ENCODE measurements around the gene GRK5. TPM values are rescaled to one million over a fixed set of nuclear protein-coding genes. Genes with fewer than 3 reads are reported as not detected.

The GRK5 gene
- total RNA-seq, 6 experiments from 2014 or later = 5.9 to 11.5 (median 7.9) TPM

- DNase-seq (peak in 2 of 3 donors; percentile 49 to 69), ATAC-seq (peak; percentile 96 to 97 (median 96))
- no peaks in the 10 kb centered on the region for H3K27me3 ChIP-seq
- H3K36me3 ChIP-seq = no peaks in the 10 kb centered on the region
- H3K4me3 ChIP-seq = no peak overlapping the region
- 31% methylated on average over 9 of the region's 9 CpGs for WGBS (ENCODE audit: insufficient coverage, low coverage, low lambda C conversion rate, missing lambda C conversion rate)
- intact Hi-C loops (cut with DNase I) = loop anchor here (10.0 kb wide), 1 partner anchor 245 kb away; no protein-coding TSS in a partner anchor
- H3K4me1 ChIP-seq = no peaks in the 10 kb centered on the region
- TF ChIP-seq CTCF (IDR thresholded peaks at IDR 0.05) (peak; percentile 74 to 86 (median 80)), POLR2A (IDR thresholded peaks at IDR 0.05) (no peak)
- no peaks in the 10 kb centered on the region for H3K9me3 ChIP-seq
- H3K27ac ChIP-seq = no peak overlapping the region
Observed at GRCh38 chr10:119199231-119199992, 8.0 kb upstream of the GRK5 start.

- H3K4me3 ChIP-seq = no peak overlapping the region
- TF ChIP-seq POLR2A (IDR thresholded peaks at IDR 0.05) (no peak), CTCF (IDR thresholded peaks at IDR 0.05) (no peak)
- peaks cover 0 to 7% (median 3%) of the 10 kb centered on the region in 4 donors for H3K4me1 ChIP-seq
- H3K27ac ChIP-seq = no peak overlapping the region
- no peaks in the 10 kb centered on the region for H3K9me3 ChIP-seq
- ATAC-seq (no peak), DNase-seq (no peak)
- H3K36me3 ChIP-seq = no peaks in the 10 kb centered on the region
- WGBS (ENCODE audit: insufficient coverage, low coverage, low lambda C conversion rate, missing lambda C conversion rate) = 82% methylated on average over 1 of the region's 1 CpG
- intact Hi-C loops (cut with DNase I) = loop anchor here (5.0 to 10.0 kb wide), 2 partner anchors 214 to 216 kb away; no protein-coding TSS in a partner anchor
- H3K27me3 ChIP-seq = no peaks in the 10 kb centered on the region
Observed at GRCh38 chr10:119201233-119201632, 6.1 kb upstream of the GRK5 start.

GRCh38 chr10:119203006-119203405 lies 4.4 kb upstream of the GRK5 start:
- intact Hi-C loops (cut with DNase I) = loop anchor here (5.0 to 10.0 kb wide), 2 partner anchors 212 to 214 kb away; no protein-coding TSS in a partner anchor
- no peaks in the 10 kb centered on the region for H3K27me3 ChIP-seq
- DNase-seq (no peak), ATAC-seq (no peak)
- TF ChIP-seq POLR2A (IDR thresholded peaks at IDR 0.05) = no peak
- no peak for TF ChIP-seq CTCF (IDR thresholded peaks at IDR 0.05)
- no peaks in the 10 kb centered on the region for H3K36me3 ChIP-seq
- H3K27ac ChIP-seq = no peak overlapping the region
- no peaks in the 10 kb centered on the region for H3K9me3 ChIP-seq
- peaks cover 0 to 9% (median 3%) of the 10 kb centered on the region in 4 donors for H3K4me1 ChIP-seq
- no peak overlapping the region for H3K4me3 ChIP-seq
- 62% methylated on average over 4 of the region's 4 CpGs for WGBS (ENCODE audit: insufficient coverage, low coverage, low lambda C conversion rate, missing lambda C conversion rate)

GRCh38 chr10:119205894-119206602 lies 1.3 kb upstream of the GRK5 start:
- intact Hi-C loops (cut with DNase I) = loop anchor here in 1 of 2 donors (10.0 kb wide), 1 partner anchor 209 kb away; no protein-coding TSS in a partner anchor
- no peaks in the 10 kb centered on the region for H3K36me3 ChIP-seq
- DNase-seq (peak; percentile 76 to 79 (median 79)), ATAC-seq (peak; percentile 34 to 60 (median 49))
- H3K27me3 ChIP-seq = no peaks in the 10 kb centered on the region
- WGBS (ENCODE audit: insufficient coverage, low coverage, low lambda C conversion rate, missing lambda C conversion rate) = 27% methylated on average over 10 of the region's 17 CpGs
- H3K4me3 ChIP-seq = peak overlapping the region; percentile 61 to 88 (median 84)
- TF ChIP-seq CTCF (IDR thresholded peaks at IDR 0.05) (no peak), POLR2A (IDR thresholded peaks at IDR 0.05) (no peak)
- H3K27ac ChIP-seq = peak overlapping the region; percentile 97 to 99 (median 97)
- H3K9me3 ChIP-seq = no peaks in the 10 kb centered on the region
- H3K4me1 ChIP-seq = peaks cover 0 to 9% (median 3%) of the 10 kb centered on the region in 4 donors

All from right lobe of liver (tissue), 6 donors.